ENCODE measurements around the gene TCTN1. TPM values are rescaled to one million over a fixed set of nuclear protein-coding genes. Genes with fewer than 3 reads are reported as not detected.

The TCTN1 gene
- total and polyA plus RNA-seq, 9 donors: 19.0 to 24.9 (median 20.8) TPM

- peak within 1 kb of the TSS; percentile 69 for H3K4me3 ChIP-seq (ENCODE audit: low read length)
- peak within 1 kb of the TSS; percentile 67 for H3K27ac ChIP-seq (ENCODE audit: low read length)
- WGBS (ENCODE audit: insufficient coverage): 4% methylated on average over 31 of the region's 64 CpGs
- H3K36me3 ChIP-seq (ENCODE audit: control insufficient read depth, insufficient read depth, low read length): no peaks in the 10 kb centered on the region
- peaks cover 6% of the 10 kb centered on the region for H3K27me3 ChIP-seq (ENCODE audit: control insufficient read depth, insufficient read depth, low read length)
- peaks cover 16% of the 10 kb centered on the region for H3K4me1 ChIP-seq (ENCODE audit: control insufficient read depth, insufficient read depth, low read length)
- no peaks in the 10 kb centered on the region for H3K9me3 ChIP-seq (replicated peaks; ENCODE audit: control insufficient read depth, low read depth, low read length)
- DNase-seq: no peak
Observed at GRCh38 chr12:110688446-110689280, 74.7 kb downstream of the TCTN1 start, which contains the start of gene HVCN1. Gene HVCN1, minus strand, starts transcription at chr12:110689115. Its CDS starts 5,870 bp downstream, at chr12:110683245.

GRCh38 chr12:110689281-110690126 is 75.6 kb downstream of the TCTN1 start:
- no peaks in the 10 kb centered on the region for H3K9me3 ChIP-seq (replicated peaks; ENCODE audit: control insufficient read depth, low read depth, low read length)
- peak overlapping the region; percentile 69 for H3K4me3 ChIP-seq (ENCODE audit: low read length)
- DNase-seq: peak; percentile 76
- H3K4me1 ChIP-seq (ENCODE audit: control insufficient read depth, insufficient read depth, low read length): peaks cover 16% of the 10 kb centered on the region
- peak overlapping the region; percentile 67 for H3K27ac ChIP-seq (ENCODE audit: low read length)
- no peaks in the 10 kb centered on the region for H3K36me3 ChIP-seq (ENCODE audit: control insufficient read depth, insufficient read depth, low read length)
- H3K27me3 ChIP-seq (ENCODE audit: control insufficient read depth, insufficient read depth, low read length): peaks cover 6% of the 10 kb centered on the region
- 0% methylated on average over 10 of the region's 38 CpGs for WGBS (ENCODE audit: insufficient coverage)

GRCh38 chr12:110690127-110690430 is 76.2 kb downstream of the TCTN1 start:
- H3K27ac ChIP-seq (ENCODE audit: low read length): no peak overlapping the region

DNA sequence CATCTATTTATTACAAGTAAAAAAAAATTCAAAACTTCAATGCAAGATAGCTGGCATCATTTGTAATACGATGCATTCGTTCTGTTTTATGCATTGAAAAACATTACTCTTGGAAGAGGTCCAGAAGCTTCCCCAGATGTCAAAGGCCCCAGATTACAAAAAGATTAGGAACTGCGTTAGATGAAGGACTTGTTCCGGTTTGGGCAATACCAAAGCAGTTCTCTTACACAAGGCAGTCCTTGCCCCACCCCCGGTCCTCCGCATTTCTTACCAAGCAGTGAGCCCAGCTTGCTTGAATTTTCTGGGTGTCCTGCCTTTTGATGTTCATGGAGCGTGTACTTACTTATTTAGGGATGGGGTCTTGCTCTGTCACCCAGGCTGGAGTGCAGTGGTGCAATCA is 79.8 kb downstream of the TCTN1 start:
- Histone ChIP-seq H3K27me3 (ENCODE audit: control insufficient read depth, insufficient read depth, low read length) (no peaks in the 10 kb centered on the region), H3K4me3 (ENCODE audit: low read length) (no peak overlapping the region), H3K36me3 (ENCODE audit: control insufficient read depth, insufficient read depth, low read length) (no peaks in the 10 kb centered on the region), H3K9me3 (replicated peaks; ENCODE audit: control insufficient read depth, low read depth, low read length) (no peaks in the 10 kb centered on the region), H3K27ac (ENCODE audit: low read length) (no peak overlapping the region), H3K4me1 (ENCODE audit: control insufficient read depth, insufficient read depth, low read length) (peaks cover 12% of the 10 kb centered on the region)
- WGBS (ENCODE audit: insufficient coverage): 14% methylated on average over 2 of the region's 7 CpGs
- peak; percentile 59 for DNase-seq

More at GRCh38 chr12:110690127-110690430, 76.2 kb downstream of the TCTN1 start:
- peaks cover 16% of the 10 kb centered on the region for H3K4me1 ChIP-seq (ENCODE audit: control insufficient read depth, insufficient read depth, low read length)
- peaks cover 6% of the 10 kb centered on the region for H3K27me3 ChIP-seq (ENCODE audit: control insufficient read depth, insufficient read depth, low read length)
- H3K4me3 ChIP-seq (ENCODE audit: low read length): no peak overlapping the region
- no peak for DNase-seq
- no peaks in the 10 kb centered on the region for H3K9me3 ChIP-seq (replicated peaks; ENCODE audit: control insufficient read depth, low read depth, low read length)
- WGBS (ENCODE audit: insufficient coverage): no CpG with 5 or more reads among the region's 4 CpGs
- H3K36me3 ChIP-seq (ENCODE audit: control insufficient read depth, insufficient read depth, low read length): no peaks in the 10 kb centered on the region

DNA sequence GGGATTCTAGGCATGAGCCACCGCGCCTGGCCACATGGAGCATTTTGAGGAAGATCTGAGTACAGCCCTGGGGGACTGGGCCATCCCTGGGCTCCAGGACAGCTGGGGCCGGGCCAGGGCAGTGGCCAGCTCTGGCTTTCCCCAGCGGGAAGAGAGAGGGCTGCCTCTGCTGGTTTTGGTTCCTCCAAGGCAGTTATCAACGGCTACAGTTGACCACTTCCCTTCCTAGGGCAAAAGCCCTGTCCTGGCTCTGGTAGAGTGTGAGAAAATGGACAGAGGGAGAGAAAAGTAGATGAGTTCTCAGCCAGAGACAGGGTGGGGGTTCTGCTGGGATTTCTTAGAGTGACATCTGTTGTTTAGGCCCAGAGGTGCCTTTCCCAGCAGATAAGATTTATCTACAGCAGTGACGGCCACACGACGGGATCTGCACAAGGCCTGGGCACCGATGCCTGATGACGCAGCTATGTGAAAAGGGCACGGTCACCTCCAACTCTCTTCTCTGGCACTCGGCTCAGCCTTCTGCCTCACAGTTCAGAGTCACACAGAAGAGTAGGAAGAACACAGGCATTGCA is 80.5 kb downstream of the TCTN1 start:
- H3K27ac ChIP-seq (ENCODE audit: low read length): peak overlapping the region; percentile 44
- no peaks in the 10 kb centered on the region for H3K36me3 ChIP-seq (ENCODE audit: control insufficient read depth, insufficient read depth, low read length)
- no peak overlapping the region for H3K4me3 ChIP-seq (ENCODE audit: low read length)
- H3K4me1 ChIP-seq (ENCODE audit: control insufficient read depth, insufficient read depth, low read length): peaks cover 15% of the 10 kb centered on the region
- H3K27me3 ChIP-seq (ENCODE audit: control insufficient read depth, insufficient read depth, low read length): no peaks in the 10 kb centered on the region
- H3K9me3 ChIP-seq (replicated peaks; ENCODE audit: control insufficient read depth, low read depth, low read length): no peaks in the 10 kb centered on the region
- peak; percentile 59 for DNase-seq
- 74% methylated on average over 10 of the region's 12 CpGs for WGBS (ENCODE audit: insufficient coverage)

GRCh38 chr12:110696283-110696682 is 82.4 kb downstream of the TCTN1 start:
- Histone ChIP-seq H3K9me3 (replicated peaks; ENCODE audit: control insufficient read depth, low read depth, low read length) (no peaks in the 10 kb centered on the region), H3K27ac (ENCODE audit: low read length) (no peak overlapping the region), H3K27me3 (ENCODE audit: control insufficient read depth, insufficient read depth, low read length) (no peaks in the 10 kb centered on the region), H3K4me1 (ENCODE audit: control insufficient read depth, insufficient read depth, low read length) (peaks cover 7% of the 10 kb centered on the region), H3K4me3 (ENCODE audit: low read length) (no peak overlapping the region), H3K36me3 (ENCODE audit: control insufficient read depth, insufficient read depth, low read length) (no peaks in the 10 kb centered on the region)
- WGBS (ENCODE audit: insufficient coverage): no CpG with 5 or more reads among the region's 3 CpGs
- DNase-seq: no peak

GRCh38 chr12:110697236-110697635 is 83.3 kb downstream of the TCTN1 start:
- Histone ChIP-seq H3K36me3 (ENCODE audit: control insufficient read depth, insufficient read depth, low read length) (no peaks in the 10 kb centered on the region), H3K4me3 (ENCODE audit: low read length) (no peak overlapping the region), H3K9me3 (replicated peaks; ENCODE audit: control insufficient read depth, low read depth, low read length) (no peaks in the 10 kb centered on the region), H3K4me1 (ENCODE audit: control insufficient read depth, insufficient read depth, low read length) (peaks cover 7% of the 10 kb centered on the region), H3K27me3 (ENCODE audit: control insufficient read depth, insufficient read depth, low read length) (no peaks in the 10 kb centered on the region), H3K27ac (ENCODE audit: low read length) (no peak overlapping the region)
- no peak for DNase-seq
- WGBS (ENCODE audit: insufficient coverage): 70% methylated on average over 1 of the region's 2 CpGs

- H3K27me3 ChIP-seq (ENCODE audit: control insufficient read depth, insufficient read depth, low read length): no peaks in the 10 kb centered on the region
- no peaks in the 10 kb centered on the region for H3K36me3 ChIP-seq (ENCODE audit: control insufficient read depth, insufficient read depth, low read length)
- H3K4me3 ChIP-seq (ENCODE audit: low read length): no peak overlapping the region
- H3K27ac ChIP-seq (ENCODE audit: low read length): no peak overlapping the region
- DNase-seq: peak; percentile 90
- peaks cover 7% of the 10 kb centered on the region for H3K4me1 ChIP-seq (ENCODE audit: control insufficient read depth, insufficient read depth, low read length)
- H3K9me3 ChIP-seq (replicated peaks; ENCODE audit: control insufficient read depth, low read depth, low read length): no peaks in the 10 kb centered on the region
- 27% methylated on average over 12 of the region's 20 CpGs for WGBS (ENCODE audit: insufficient coverage)
Observed at GRCh38 chr12:110698171-110698902, 84.4 kb downstream of the TCTN1 start.
